GM23338 (cell line): Measurements from ENCODE around the gene SEMA6D. TPM values are rescaled to one million over a fixed set of nuclear protein-coding genes. Genes with fewer than 3 reads are reported as not detected.

ENCODE experiments used
- ATAC-seq: fragments of 200-7000 bp; cut with Tn5 transposase; 3 replicates; pipeline ENCODE4 v1.9.1; 2020
- DNase-seq: peaks from one replicate; pipeline ENCODE4 v3.0.0-alpha.2; 2015; ENCODE audit warnings: low spot score
- H2AFZ ChIP-seq: fragments of 200-600 bp; sonication (generic); 2 replicates; pipeline ENCODE4 v1.8.0; 2016; ENCODE audit warnings: antibody characterized with exemption, mild to moderate bottlenecking, moderate library complexity
- H3F3A ChIP-seq: fragments of 200-600 bp; sonication (generic); replicated peaks from 2 replicates; pipeline ENCODE4 v1.8.0; 2017; ENCODE audit warnings: antibody characterized with exemption, mixed run types, low read depth
- H3K27ac ChIP-seq: fragments of 200-600 bp; sonication (generic); 2 replicates; pipeline ENCODE4 v1.6.1; 2016; ENCODE audit warnings: low read depth
- H3K27me3 ChIP-seq: fragments of 200-600 bp; sonication (generic); 2 replicates; pipeline ENCODE4 v1.8.0; 2016; ENCODE audit warnings: mild to moderate bottlenecking, mixed run types, moderate library complexity; ENCODE audit not compliant: insufficient read depth
- H3K36me3 ChIP-seq: fragments of 200-600 bp; sonication (generic); 2 replicates; pipeline ENCODE4 v1.8.0; 2016; ENCODE audit warnings: mild to moderate bottlenecking; ENCODE audit not compliant: insufficient read depth
- H3K4me1 ChIP-seq: fragments of 200-600 bp; sonication (generic); 2 replicates; pipeline ENCODE4 v1.8.0; 2016; ENCODE audit warnings: mild to moderate bottlenecking, moderate library complexity; ENCODE audit not compliant: insufficient read depth
- H3K4me2 ChIP-seq: fragments of 200-600 bp; sonication (generic); 2 replicates; pipeline ENCODE4 v1.7.1; 2017; ENCODE audit warnings: mixed run types
- H3K4me3 ChIP-seq: fragments of 200-600 bp; sonication (generic); 2 replicates; pipeline ENCODE4 v1.6.1; 2016; ENCODE audit warnings: mixed run types
- H3K79me2 ChIP-seq: fragments of 200-600 bp; sonication (generic); replicated peaks from 2 replicates; pipeline ENCODE4 v1.8.0; 2017; ENCODE audit warnings: mild to moderate bottlenecking; ENCODE audit not compliant: insufficient read depth
- H3K9me2 ChIP-seq: fragments of 200-600 bp; sonication (generic); 2 replicates; pipeline ENCODE4 v1.8.0; 2017; ENCODE audit not compliant: insufficient read depth
- H4K20me1 ChIP-seq: fragments of 200-600 bp; sonication (generic); replicated peaks from 2 replicates; pipeline ENCODE4 v1.8.0; 2017; ENCODE audit warnings: mild to moderate bottlenecking; ENCODE audit not compliant: insufficient read depth
- H3K27ac Mint-ChIP-seq: 2 replicates; pipeline ENCODE4 v1.8.0; 2020; ENCODE audit warnings: inconsistent platforms, mild to moderate bottlenecking, moderate library complexity, mixed read lengths
- H3K27me3 Mint-ChIP-seq: 3 replicates; pipeline ENCODE4 v1.8.0; 2022; ENCODE audit warnings: low read depth, mild to moderate bottlenecking, moderate library complexity, mixed read lengths, inconsistent platforms; ENCODE audit not compliant: insufficient read depth, poor library complexity
- H3K36me3 Mint-ChIP-seq: 3 replicates; pipeline ENCODE4 v1.8.0; 2021; ENCODE audit warnings: low read depth, mild to moderate bottlenecking, inconsistent platforms, moderate library complexity, mixed read lengths
- H3K4me1 Mint-ChIP-seq: 3 replicates; pipeline ENCODE4 v1.8.0; 2020; ENCODE audit warnings: mild to moderate bottlenecking, inconsistent platforms, mixed read lengths
- H3K4me3 Mint-ChIP-seq: 3 replicates; pipeline ENCODE4 v1.8.0; 2021; ENCODE audit warnings: moderate library complexity, mild to moderate bottlenecking, inconsistent platforms, mixed read lengths
- H3K9me3 Mint-ChIP-seq: 3 replicates; pipeline ENCODE4 v1.8.0; 2020; ENCODE audit warnings: moderate library complexity, mild to moderate bottlenecking, inconsistent platforms, mixed read lengths
- ETS1 ChIP-seq: IDR thresholded peaks from 2 replicates; pipeline ENCODE4 v1.6.1; 2016; ENCODE audit warnings: antibody characterized with exemption
- EZH2 ChIP-seq: fragments of 200-600 bp; sonication (generic); IDR thresholded peaks from one replicate; pipeline ENCODE4 v1.8.0; 2017; ENCODE audit warnings: antibody characterized with exemption, mild to moderate bottlenecking, low read depth; ENCODE audit not compliant: unreplicated experiment
- JUNB ChIP-seq: IDR thresholded peaks from one replicate; pipeline ENCODE4 v1.6.1; 2016; ENCODE audit warnings: antibody characterized with exemption; ENCODE audit not compliant: unreplicated experiment
- NANOG ChIP-seq: IDR thresholded peaks from 2 replicates; pipeline ENCODE4 v1.6.1; 2016; ENCODE audit warnings: antibody characterized with exemption, borderline replicate concordance
- POLR2AphosphoS5 ChIP-seq: IDR thresholded peaks from 2 replicates; pipeline ENCODE4 v1.6.1; 2016; ENCODE audit warnings: antibody characterized with exemption, low read depth
- REST ChIP-seq: IDR thresholded peaks from one replicate; pipeline ENCODE4 v1.6.1; 2018; ENCODE audit warnings: antibody characterized with exemption; ENCODE audit not compliant: unreplicated experiment
- STAT1 ChIP-seq: IDR thresholded peaks from one replicate; pipeline ENCODE4 v1.6.1; 2016; ENCODE audit warnings: antibody characterized with exemption; ENCODE audit not compliant: unreplicated experiment
- ZNF114 ChIP-seq: fragments of 250-450 bp; sonication (Bioruptor Pico); IDR thresholded peaks from 2 replicates; pipeline ENCODE4 v1.5.0; 2020; ENCODE audit warnings: mild to moderate bottlenecking, moderate library complexity
- ZNF331 ChIP-seq: fragments of 250-450 bp; sonication (Bioruptor Pico); IDR thresholded peaks from 2 replicates; pipeline ENCODE4 v1.5.0; 2020; ENCODE audit warnings: low read depth, mild to moderate bottlenecking, moderate library complexity
- ZNF462 ChIP-seq: fragments of 250-450 bp; sonication (Bioruptor Pico); IDR thresholded peaks from 2 replicates; pipeline ENCODE4 v1.5.0; 2020; ENCODE audit warnings: mild to moderate bottlenecking, moderate library complexity
- polyA plus RNA-seq: library from polyadenylated mRNA; unstranded; fragments of >200 nt; fragmentation: Nextera tagmentation; extraction: Ambion mirVana; gene quantifications from 2 replicates; pipeline ENCODE4 v1.2.1, GENCODE V29; 2016
- total RNA-seq: library from RNA; depleted of rRNA; stranded (reverse); fragments of >200 nt; shearing (Covaris generic); gene quantifications from 2 replicates; pipeline ENCODE4 v1.2.3, GENCODE V29; 2014

The SEMA6D gene
- total and polyA plus RNA-seq, 2 experiments from 2014 or later = 0.37 to 0.97 TPM

GRCh38 chr15:47696351-47696750 lies 21.0 kb upstream of the SEMA6D start (continued):
- TF ChIP-seq ZNF462 (CRISPR knock-in tag) (no peak), ZNF331 (CRISPR knock-in tag) (no peak), ETS1 (no peak), STAT1 (no peak), JUNB (no peak), EZH2 (no peak), NANOG (no peak), ZNF114 (no peak)

- Mint-ChIP-seq H3K27me3 (no peaks in the 10 kb centered on the region), H3K9me3 (no peaks in the 10 kb centered on the region), H3K4me3 (no peak overlapping the region), H3K27ac (no peak overlapping the region; the same call in 1 of the 2 replicates), H3K4me1 (peaks cover 7% of the 10 kb centered on the region), H3K36me3 (no peaks in the 10 kb centered on the region)
- DNase-seq = no peak
- no peak overlapping the region for H3K4me3 ChIP-seq
- no peaks in the 10 kb centered on the region for H3K4me1 ChIP-seq
- no peak for ATAC-seq
- H3K27me3 ChIP-seq = no peaks in the 10 kb centered on the region
- no peaks in the 10 kb centered on the region for H3F3A ChIP-seq
- peak overlapping the region; percentile 60; the same call in 1 of the 2 replicates for H2AFZ ChIP-seq
- H3K9me2 ChIP-seq = no peaks in the 10 kb centered on the region
- no peaks in the 10 kb centered on the region for H3K36me3 ChIP-seq
- no peaks in the 10 kb centered on the region for H3K79me2 ChIP-seq
- H3K4me2 ChIP-seq = no peak overlapping the region
- no peak overlapping the region for H3K27ac ChIP-seq
- no peaks in the 10 kb centered on the region for H4K20me1 ChIP-seq
- TF ChIP-seq ETS1 (no peak), JUNB (no peak), NANOG (no peak), POLR2AphosphoS5 (no peak), REST (no peak), ZNF331 (CRISPR knock-in tag) (no peak), STAT1 (no peak)
Measured at GRCh38 chr15:47705281-47705997, 11.9 kb upstream of the SEMA6D start.
